Omental fat pad (tissue), 4 donors: ENCODE results near the gene SYT17. TPM values are rescaled to one million over a fixed set of nuclear protein-coding genes. Genes with fewer than 3 reads are reported as not detected.

ENCODE experiments used
- ATAC-seq: fragments of 150-250 bp; one replicate; pipeline ENCODE4 v1.9.1; 2016; ENCODE audit warnings: mild to moderate bottlenecking, moderate library complexity; ENCODE audit not compliant: low FRiP score
- DNase-seq: peaks from one replicate; pipeline ENCODE4 v3.0.0-alpha.2; 2019; ENCODE audit warnings: low spot score
- total RNA-seq, 4 donors: library from RNA; depleted of rRNA; stranded (reverse); fragments of >200 nt; gene quantifications; one replicate each; pipeline ENCODE4 v1.1.0, GENCODE V29; 2016
- TF ChIP-seq, protein P1 (sequence below), 3 donors: fragments of 450-650 bp; IDR thresholded peaks; one replicate each; pipeline ENCODE4 v1.5.1; 2016 to 2017; ENCODE audit warnings: antibody characterized with exemption in 3 of 3, mild to moderate bottlenecking in 3 of 3, moderate library complexity in 2 of 3

Gene SYT17
- total RNA-seq, 4 donors from 2014 or later, result 3.0 to 15.9 (median 7.1) TPM

DNA sequence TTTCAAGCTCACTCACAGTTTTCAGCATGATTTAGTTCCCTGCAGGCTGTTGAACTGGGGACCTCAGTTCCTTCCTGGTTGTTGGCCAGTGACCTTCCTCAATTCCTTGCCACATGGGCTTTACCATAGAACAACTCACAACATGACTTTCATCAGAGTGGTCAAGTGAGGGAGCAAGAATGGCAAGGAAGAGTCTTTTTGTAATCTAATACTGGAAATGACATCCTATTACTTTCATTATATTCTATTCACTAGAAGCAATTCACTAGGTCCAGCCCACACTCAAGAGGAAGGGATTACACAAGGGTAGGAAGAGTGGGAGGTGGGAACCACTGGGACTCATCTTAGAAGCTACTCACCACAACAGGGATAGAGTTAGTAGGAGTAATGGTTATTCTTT, 57.6 kb downstream of the SYT17 start:
- no peak for ATAC-seq
- TF ChIP-seq, protein P1, sequence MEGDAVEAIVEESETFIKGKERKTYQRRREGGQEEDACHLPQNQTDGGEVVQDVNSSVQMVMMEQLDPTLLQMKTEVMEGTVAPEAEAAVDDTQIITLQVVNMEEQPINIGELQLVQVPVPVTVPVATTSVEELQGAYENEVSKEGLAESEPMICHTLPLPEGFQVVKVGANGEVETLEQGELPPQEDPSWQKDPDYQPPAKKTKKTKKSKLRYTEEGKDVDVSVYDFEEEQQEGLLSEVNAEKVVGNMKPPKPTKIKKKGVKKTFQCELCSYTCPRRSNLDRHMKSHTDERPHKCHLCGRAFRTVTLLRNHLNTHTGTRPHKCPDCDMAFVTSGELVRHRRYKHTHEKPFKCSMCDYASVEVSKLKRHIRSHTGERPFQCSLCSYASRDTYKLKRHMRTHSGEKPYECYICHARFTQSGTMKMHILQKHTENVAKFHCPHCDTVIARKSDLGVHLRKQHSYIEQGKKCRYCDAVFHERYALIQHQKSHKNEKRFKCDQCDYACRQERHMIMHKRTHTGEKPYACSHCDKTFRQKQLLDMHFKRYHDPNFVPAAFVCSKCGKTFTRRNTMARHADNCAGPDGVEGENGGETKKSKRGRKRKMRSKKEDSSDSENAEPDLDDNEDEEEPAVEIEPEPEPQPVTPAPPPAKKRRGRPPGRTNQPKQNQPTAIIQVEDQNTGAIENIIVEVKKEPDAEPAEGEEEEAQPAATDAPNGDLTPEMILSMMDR (IDR thresholded peaks at IDR 0.05), result no peak
- DNase-seq, result no peak

DNA sequence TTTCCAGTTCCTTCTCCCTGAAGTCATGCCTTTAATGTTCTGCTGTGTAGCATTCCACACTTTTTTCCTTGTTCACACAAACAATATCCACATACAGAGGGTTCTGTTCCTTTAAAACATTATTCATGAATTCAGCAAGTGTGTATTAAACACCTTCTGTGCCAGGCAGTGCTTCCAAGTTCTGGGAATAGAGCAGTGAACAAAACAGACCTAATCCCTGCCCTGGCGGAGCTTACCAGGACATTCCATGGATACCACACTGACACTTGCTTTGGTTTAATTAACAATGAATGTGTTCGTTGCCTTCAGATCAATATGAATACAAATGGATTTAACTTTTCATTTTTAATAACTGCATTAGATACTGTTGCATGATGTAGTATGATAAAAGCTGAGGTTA, 59.6 kb downstream of the SYT17 start:
- ATAC-seq, result peak; percentile 67
- DNase-seq, result no peak
- TF ChIP-seq, protein P1 (IDR thresholded peaks at IDR 0.05), result no peak

DNA sequence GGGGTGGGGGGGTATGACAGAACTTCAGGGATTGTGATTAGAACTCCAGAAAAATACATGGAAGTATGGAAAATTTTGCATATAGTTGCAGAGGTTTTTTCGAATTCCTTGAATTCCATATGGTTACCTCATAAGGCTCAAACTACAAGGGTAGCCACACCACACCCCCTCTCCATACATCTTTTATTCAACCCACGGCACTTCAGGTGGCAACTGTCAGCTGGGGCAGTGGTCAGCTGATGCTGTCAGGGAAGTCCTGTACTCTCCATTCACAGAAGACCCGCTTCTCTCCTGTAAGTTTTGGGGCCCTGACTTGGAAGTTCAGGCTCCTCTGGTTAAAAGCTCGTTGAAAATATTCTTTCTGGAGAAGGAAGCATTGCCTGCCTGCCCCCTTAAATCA, 60.0 kb downstream of the SYT17 start:
- ATAC-seq (no peak), DNase-seq (no peak)
- TF ChIP-seq, protein P1 (IDR thresholded peaks at IDR 0.05), result no peak

DNA sequence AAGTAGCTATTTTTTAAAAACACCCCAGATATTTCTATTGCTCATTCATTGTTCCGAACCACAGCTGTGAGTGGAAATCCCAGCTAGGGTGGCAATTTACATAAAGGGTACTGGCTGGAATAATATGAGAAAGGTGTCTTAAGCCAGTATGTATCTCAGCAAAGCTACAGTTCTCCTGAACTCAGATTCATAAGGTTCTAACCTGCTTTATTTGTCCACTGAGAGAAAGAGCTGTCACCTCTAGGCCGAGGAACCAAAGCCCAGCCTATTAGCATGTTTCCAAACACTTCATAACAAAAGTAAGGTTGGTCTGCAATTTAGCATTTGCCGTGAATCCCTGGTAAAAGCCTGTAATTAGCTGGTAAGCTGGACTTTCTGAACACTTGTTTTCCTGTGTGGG, 60.5 kb downstream of the SYT17 start:
- TF ChIP-seq, protein P1 (IDR thresholded peaks at IDR 0.05), result no peak
- DNase-seq, result no peak
- ATAC-seq, result peak; percentile 20

DNA sequence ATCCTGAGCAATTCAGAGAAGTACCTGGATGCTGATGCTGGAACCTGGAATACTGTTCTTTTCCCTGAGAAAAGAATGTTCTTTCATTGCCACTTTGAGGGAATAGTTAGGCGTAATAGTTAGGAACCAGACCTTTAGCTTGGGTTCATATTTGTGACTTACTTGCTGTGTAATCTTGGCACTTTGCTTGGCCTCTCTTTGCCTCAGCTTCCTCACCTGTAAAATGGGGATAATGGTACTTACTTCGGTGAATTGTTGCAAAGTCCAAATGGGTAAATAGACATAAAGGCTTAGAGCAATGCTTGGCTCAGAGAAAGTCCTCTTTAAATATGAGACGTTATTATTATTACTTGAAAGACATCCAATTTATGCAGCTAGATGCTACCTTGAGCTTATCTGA, 62.5 kb downstream of the SYT17 start:
- ATAC-seq (no peak), DNase-seq (no peak)
- TF ChIP-seq, protein P1 (IDR thresholded peaks at IDR 0.05), result no peak

DNA sequence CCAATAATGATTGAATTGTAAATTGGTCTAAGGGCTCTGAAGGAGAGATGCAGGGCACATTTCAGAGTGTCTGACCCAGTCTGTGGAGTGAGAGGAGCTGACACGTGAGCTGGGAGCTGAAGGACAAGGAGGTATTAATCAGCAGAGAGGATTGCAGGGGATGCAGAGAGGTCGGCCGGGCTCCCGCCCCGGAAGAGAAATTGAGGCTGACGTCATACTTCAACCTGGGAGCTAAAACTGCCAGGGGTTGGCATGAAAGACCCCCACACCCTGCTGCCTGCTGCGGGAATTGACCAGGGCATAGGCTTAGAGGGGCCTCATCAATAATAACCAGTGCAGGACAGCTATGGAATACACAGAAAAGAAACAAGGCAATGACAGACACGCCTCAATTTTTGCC, 63.8 kb downstream of the SYT17 start:
- ATAC-seq (no peak), DNase-seq (no peak)
- TF ChIP-seq, protein P1 (IDR thresholded peaks at IDR 0.05), result no peak

DNA sequence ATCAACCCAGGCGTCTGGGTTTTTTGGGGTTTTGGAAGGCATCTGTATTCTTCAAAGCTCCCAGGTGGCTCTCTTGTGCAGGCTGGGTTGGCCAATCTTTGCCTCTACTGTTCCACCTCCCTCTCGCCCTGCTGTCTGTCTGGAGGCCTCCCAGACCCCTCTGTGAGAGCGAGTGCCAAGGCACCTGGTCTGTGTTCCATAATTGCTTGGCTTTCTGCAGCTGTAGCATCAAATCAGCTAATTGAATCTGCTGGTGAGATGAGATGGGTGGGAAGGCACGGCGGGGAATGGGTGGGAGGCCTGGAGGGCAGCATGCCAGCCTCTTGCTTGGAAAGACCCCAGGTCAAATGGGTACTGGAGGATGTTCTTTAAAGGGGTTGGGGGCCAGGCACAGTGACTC, 64.9 kb downstream of the SYT17 start:
- no peak for DNase-seq
- ATAC-seq, result no peak
- TF ChIP-seq, protein P1 (IDR thresholded peaks at IDR 0.05), result no peak
